GM18858 (cell line): ENCODE measurements around the gene CHD1L.
"Not testable (repeated sequence)": the region's sequence is repeated elsewhere in the genome, so short reads cannot be mapped to it uniquely, and the experiment has no call there.

ENCODE experiments used
- ATAC-seq: cut with Tn5 transposase; IDR thresholded peaks from one replicate; pipeline ENCODE4 v1.9.1; 2021; ENCODE audit not compliant: unreplicated experiment

Gene CHD1L

DNA sequence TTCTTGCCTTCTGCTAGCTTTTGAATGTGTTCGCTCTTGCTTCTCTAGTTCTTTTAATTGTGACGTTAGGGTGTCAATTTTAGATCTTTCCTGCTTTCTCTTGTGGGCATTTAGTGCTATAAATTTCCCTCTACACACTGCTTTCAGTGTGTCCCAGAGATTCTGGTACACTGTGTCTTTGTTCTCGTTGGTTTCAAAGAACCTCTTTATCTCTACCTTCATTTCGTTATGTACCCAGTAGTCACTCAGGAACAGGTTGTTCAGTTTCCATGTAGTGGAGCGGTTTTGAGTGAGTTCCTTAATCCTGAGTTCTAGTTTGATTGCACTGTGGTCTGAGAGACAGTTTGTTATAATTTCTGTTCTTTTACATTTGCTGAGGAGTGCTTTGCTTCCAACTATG lies 11.5 kb upstream of the CHD1L start:
- ATAC-seq, result not testable (repeated sequence)

DNA sequence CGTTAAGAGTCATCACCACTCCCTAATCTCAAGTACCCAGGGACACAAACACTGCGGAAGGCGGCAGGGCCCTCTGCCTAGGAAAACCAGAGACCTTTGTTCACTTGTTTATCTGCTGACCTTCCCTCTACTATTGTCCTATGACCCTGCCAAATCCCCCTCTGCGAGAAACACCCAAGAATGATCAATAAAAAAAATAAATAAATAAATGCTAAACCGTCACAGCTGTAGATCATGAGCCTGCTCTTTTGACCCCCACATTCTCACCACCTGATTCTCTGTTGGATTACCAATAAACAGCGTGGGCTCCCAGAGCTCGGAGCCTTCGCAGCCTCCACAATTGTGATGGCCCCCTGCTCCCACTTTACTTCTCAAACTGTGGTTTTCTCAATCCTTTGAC lies 8.6 kb upstream of the CHD1L start:
- ATAC-seq, result not testable (repeated sequence)

DNA sequence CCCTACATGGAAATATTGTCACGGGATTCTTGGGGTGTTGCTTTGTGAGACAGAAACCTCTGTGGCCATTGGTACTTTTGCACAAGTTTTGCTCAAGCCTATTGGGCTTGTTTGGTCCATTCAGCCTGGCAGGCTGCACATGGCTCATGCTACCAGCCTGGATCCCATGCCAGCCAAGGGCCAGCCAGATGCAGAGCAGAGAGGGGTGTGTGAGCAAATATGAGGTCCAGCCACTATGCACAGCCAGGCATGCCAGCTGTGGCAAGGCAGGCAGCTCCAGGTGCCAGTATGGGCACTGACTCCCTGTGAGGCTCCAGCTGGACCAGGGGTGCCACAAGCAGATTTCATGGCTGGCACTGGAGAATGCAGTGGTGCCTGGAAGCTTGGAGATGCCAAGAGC lies 6.7 kb upstream of the CHD1L start:
- no peak for ATAC-seq

DNA sequence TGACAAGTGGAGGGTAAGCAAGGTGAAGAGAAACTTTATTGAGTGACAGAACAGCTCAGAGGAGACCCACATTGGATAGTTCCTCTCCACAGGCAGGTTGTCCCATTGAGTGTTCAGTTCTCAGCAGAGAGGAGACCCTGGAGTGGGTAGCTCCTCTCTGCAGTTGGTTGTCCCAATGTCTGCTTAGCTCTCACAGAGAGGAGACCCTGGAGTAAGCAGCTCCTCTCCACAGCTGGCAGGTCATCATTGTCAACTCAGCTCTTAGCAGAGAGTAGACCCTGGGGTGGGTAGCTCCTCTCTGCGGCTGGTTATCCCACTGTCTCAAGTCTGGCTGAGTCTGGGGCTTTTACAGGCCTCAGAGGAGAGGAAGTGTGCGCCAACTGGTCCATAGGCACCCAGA lies 6.0 kb upstream of the CHD1L start:
- ATAC-seq, result no peak

DNA sequence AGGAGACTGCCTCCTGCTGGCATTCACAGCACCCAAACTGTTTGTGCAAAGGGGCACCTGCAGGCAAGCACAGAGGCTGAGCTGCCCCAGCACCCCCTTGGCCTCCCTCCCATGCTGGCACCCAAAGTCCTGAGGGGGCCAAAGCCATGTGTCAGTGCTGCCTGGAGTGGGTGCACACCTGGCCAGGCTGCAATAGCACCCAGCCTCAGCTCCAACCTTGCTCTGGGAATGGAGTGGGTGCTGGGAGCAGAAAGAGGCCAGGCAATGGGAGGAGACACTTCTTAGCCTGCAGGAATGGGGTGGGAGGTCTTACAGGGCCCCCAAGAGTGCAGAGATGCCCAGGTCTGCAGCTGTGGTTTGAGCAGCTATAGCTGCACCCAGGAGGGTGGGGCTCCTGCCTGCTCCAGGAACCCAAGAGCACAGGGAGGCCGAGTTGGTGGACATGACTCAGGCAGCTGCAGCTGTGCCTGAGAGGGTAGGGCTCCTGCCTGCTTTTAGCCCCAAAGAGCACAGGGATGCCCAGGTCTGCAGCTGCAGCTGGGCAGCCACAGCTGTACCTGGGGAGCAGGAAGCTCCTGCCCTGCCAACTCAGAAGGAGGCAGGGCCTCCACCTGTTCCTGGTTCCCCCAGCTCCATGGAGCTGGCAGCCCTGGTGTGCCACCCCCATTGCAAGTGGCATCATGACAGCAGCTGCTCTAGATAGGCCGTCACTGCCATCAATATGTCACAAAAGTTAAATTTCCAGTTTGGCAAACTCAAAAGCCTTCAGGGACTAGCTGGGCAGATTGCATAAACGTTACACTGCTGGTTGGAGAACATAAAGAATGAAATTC lies 5.3 kb upstream of the CHD1L start:
- no peak for ATAC-seq

DNA sequence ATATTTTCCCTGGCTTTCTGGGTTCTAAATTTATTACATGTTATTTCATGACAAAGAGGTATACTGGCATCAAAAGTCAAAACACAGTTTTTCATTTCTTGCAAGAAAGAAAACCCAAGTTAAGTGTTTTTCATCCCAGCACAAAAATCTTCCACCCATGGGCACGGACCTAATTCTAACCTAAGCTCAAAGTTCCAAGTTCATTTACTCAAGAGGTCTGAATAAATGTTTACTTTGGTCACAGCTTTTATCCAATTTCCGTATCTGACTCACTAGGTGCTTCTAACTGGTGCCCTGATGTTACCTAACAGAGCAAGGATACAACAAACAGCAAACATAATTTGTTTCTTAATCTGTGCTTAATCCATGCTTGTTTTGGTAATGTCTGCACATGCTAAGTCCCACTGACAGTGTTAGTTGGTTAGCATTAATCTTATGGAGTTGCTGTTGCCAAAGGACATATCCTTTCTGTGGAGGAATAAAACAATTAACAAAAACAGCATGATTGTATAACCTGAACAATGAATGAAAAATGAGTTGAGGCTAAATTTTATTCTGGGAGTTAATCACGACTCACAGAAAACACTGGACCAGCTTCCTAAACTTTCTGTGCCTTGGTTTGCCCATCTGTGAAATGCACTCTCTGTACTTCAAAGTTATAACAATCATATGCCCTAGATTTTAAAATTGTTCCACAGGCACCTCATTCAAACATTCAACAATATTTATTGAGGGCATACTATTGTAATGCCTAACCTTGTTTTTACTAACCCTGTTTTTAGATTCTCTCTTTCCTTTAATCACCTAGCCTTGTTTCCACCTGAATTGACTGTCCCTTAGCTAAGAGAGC lies 4.2 kb upstream of the CHD1L start:
- no peak for ATAC-seq

DNA sequence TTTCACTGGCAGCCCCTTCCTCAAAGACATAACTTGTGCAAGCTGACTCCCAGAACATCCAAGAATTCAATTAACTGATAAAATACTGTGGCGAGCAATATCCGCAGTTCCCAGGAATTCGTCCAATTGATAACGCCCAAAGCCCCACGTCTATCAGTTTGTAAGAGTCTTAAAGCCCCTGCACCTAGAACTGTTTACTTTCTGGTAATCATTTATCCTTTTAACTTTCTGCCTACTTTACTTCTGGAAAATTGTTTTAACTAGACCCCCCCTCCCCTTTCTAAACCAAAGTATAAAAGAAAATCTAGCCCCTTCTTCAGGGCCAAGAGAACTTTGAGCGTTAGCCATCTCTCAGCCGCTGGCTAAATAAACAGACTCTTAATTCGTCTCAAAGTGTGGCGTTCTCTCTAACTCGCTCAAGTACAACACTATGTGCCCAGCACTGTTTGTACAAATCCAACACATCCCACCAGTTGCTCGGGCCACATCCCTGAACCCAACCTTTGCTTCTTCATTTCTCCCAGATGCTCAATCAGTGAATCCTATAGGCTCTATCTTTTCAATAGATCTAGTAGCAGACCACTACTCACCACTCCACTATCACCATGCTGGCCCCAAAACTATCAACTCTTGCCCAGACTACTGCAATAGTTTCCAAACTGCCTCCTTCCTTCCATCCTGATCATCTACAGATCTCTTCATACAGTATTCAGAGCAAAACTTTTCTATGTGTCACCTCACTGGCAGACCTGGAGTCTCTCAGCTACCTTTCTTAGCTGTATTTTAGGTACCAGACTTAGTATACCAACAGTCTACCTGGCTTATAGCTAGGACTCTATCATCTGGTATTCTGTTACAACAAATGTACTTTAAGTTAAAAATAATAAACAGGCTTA lies 3.3 kb upstream of the CHD1L start:
- no peak for ATAC-seq

DNA sequence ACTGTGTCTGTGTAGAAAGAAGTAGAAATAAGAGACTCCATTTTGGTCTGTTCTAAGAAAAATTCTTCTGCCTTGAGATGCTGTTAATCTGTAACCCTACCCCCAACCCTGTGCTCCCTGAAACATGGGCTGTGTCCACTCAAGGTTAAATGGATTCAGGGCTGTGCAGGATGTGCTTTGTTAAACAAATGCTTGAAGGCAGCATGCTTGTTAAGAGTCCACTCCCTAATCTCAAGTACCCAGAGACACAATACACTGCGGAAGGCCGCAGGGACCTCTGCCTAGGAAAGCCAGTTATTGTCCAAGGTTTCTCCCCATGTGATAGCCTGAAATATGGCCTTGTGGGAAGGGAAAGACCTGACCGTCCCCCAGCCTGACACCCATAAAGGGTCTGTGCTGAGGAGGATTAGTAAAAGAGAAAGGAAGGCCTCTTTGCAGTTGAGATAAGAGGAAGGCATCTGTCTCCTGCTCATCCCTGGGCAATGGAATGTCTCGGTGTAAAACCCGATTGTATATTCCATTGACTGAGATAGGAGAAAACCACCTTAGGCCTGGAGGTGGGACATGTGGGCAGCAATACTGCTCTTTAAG lies 2.3 kb upstream of the CHD1L start:
- not testable (repeated sequence) for ATAC-seq

DNA sequence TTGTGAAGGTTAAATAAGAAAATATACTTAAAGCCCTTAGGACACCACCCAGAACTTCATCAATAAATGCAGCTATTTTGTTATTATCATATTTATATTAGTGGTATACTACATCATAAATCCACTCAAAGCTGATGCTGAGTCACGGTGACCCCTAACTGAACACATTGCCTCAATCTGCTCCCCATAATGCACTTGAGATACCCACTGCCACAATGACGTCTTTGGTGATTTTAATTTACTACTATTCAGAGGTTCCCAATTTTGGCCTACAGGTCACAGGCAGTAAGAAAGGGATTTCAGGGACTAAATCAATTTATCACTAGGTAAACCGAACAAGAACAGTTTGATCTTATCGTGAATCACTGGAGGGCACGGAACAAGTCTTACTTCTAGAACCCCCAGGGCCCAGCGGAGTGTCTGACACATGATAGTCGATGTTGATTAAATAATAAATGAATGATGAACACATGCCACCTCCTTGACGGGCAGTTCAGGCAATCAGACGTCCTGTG lies 493 bp upstream of the CHD1L start:
- ATAC-seq, result no peak

DNA sequence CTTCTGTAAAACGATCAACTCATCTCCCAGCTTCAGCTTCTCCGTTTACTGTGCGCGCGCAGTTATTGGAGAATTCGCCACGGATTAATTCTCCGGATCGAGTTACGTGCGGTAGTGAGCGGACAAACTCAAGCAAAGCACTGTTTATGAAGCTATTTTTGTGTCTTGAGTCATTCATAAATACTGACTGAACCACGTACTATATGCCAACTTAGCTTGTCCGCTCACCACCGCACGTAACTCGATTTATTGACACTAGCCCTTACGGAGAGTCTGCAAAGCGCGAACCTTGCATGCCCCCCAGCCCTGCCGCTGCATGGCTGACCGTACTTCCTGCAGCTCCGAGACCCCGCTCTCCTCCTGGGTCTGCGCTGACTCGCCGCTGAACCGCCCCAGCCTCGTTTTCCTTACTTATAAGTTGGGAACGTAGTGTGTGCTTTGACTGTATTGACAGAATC lies 773 bp downstream of the CHD1L start:
- peak; percentile 4 for ATAC-seq

DNA sequence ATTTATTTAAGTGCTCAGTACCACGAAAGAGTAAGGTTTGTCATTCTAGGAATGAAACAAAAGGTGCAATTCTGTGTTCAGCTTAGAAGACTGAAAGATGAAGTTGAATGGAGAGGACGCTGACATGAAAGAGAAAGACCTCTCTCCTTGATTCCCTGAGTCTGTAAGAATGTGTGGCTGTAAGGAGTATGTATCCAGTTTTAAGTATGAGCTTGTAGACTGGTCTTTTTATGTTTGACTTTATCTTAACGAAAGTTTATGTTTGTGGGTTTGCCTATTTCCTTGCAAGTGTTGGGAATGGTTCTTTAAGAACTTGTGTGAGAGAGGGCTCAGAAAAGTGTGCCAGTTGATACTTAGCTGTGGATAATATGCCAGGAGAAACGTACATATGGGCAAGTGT lies 1.4 kb downstream of the CHD1L start:
- no peak for ATAC-seq

DNA sequence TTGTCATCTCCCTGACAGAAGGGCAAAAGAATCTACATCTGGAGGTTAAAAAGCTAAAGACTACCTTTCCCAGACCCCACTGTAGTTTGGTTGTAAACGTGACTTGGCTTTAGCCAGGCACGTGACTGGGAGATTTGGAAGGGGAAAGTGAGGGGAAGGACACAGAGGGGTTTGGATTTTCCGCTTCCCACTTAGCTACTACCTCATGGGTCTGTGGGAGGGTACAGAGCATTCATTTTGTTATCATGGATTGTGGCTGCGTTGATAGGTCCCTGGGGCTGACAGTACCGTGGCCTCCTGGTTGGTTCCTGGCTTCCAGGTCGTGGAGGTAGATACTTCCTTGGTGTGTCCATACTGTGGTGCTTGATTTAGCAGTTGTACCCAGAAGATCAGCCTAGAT lies 2.6 kb downstream of the CHD1L start:
- no peak for ATAC-seq

DNA sequence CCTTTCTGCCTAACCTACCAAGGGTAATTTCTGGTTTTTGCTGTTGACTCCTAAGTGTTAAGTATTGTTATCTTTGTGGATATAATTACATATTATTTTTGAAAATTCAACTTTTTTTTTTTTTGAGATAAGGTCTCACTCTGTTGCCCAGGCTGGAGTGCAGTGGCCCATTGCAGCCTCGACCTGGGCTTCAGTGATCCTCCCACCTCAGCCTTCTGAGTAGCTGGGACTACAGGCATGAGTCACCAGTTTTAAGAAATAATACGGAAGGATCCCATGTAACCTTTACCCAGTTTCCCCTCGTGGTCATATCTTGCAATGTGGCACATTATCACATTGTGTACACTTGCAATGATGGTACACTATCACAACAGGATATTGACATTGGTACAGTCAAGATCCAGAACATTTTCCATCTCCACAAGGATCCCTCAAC lies 3.1 kb downstream of the CHD1L start:
- ATAC-seq, result no peak

DNA sequence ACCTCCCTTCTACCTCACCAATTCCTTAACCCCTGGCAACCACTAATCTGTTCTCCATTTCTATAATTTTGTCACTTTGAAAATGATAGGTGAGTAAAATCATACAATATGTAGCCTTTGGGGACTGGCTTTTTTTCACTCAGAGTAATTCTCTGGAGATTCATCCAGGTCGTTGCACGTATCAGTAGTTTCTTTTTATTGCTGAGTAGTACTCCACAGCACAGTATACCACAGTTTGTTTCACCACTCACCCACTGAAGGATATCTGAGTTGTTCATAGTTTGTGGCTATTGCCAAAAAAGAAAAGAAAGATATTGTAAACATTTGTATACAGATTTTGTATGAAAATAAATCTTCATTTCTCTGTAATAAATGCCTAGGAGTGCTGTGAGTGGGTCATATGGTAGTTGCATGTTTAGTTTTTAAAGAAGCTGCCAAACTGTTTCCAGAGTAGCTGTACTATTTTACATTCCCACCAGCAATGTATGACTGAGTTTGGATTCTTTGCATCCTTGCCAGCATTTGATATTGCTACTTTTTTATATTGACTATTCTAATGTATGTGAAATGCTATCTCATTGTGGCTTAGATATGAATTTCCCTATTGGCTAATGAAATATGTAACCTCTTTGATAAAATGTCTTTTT lies 3.7 kb downstream of the CHD1L start:
- no peak for ATAC-seq

DNA sequence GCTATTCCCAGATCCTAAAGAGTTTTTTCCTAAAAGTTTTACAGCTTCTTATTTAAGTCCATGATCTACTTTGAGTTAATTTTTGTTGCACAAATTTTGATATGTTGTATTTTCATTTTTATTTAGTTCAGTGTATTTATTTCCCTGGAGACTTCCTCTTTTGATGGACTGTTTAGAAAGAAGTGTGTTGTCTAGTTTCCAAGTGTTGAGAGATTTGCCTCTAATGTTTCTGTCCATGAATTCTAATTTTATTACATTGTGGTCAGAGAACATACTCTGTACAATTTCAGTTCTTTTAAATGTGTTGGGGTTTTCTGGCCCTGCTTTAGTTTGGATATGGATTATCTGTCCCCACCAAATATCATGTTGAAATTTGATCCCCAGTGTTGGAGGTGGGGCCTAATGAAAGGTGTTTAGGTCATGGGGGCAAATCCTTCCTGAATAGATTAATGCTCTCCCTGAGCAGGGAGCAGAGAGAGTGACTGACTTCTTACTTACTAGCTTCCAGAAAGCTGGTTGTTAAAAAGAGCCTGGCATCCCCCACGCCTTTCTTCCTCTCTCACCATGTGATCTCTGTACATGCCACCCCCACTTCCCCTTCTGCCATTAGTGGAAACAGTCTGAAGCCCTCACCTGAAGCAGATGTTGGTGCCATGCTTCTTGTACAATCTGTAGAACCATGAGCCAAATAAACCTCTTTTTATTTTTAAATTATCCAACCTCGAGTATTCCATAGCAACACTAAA lies 4.6 kb downstream of the CHD1L start:
- no peak for ATAC-seq

DNA sequence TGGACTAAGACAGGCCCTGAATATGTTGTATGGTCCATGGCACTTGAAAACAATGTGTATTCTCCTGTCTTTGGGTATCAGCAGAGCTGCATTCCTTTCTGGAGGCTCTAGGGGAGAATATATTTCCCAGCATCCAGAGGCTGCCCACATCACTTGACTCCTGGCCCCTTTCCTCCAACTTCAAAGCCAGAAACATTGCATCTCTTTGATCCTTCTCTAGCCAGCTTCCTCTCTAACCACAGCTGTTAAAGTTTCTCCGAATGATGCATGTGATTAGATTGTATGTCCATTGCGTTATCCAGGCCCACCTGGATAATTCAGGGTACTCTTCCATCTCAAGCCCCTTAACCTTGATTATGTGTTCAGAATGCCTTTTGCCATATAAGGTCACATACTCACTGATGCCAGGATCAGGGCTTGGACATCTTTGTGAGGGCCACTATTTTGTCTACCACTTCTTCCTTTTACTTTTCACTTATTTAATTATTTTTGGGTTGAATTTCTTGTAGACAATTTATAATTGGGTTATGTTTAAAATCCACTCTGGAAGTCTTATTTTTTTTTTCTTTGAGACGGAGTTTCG lies 5.3 kb downstream of the CHD1L start:
- ATAC-seq, result no peak

DNA sequence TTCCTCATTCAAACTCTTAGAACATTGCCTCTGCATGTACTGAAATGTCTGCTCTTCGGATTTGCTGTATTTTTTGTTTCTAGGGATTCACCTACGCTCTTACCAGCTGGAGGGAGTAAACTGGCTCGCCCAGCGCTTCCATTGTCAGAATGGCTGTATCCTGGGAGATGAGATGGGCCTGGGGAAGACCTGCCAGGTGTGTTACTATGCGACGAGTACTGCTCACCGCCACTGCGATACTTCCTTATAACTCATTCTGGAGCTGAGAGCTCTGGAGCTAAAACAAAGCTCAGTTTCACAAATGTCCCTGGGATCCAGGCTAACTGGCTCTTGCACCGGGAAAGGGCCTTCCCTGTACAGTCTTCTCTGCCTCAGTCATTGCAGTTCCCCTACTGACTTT lies 10.1 kb downstream of the CHD1L start:
- ATAC-seq, result no peak

DNA sequence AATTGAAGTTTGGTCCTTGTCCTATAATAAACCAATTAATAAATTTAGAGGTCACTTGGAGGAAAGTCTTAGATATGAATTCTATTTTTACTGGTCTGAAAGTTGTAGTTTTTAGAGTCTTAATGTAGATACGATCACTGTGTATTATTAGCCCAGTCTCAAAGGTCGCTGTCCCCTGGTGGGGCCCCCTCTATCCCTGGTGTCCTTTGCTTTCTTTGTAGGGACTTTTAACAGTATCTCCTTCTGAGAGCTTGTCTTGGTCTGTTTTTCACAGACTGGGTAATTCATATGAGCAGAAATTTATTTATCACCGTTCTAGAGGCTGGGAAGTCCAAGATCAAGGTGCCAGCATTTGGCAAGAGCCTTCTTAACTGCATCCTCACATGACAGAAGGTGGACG lies 18.5 kb downstream of the CHD1L start:
- ATAC-seq, result no peak
